Bone marrow (tissue), 2 donors: ENCODE data around the gene NHS.

Experiments
- DNase-seq, 2 donors: peaks; one replicate each; lab custom pipeline; 2025; lab: John Stamatoyannopoulos, UW

The NHS gene

GRCh38 chrX:17736478-17736855, 361.5 kb downstream of the NHS start:
- no peak for DNase-seq

GRCh38 chrX:17736856-17737709, 362.1 kb downstream of the NHS start, which contains the start of gene SCML1:
Gene SCML1, plus strand, starts transcription at chrX:17737493. Its CDS starts 6,694 bp downstream, at chrX:17744187.
- peak in 1 of 2 donors; percentile 86 for DNase-seq

DNA sequence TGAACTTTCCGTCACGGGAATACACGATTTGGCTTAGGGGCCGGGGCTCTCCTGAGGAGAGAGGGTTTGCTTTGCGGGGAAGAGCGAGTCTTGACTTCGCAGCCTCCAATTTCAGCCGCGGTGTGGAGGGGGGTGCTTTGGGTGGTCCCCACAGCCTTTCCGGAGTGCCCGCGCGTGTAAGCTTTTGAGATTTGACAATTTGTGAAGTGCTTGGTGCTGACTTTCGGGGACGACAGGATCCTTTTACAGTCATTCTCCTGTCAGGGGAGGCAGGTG, 362.6 kb downstream of the NHS start:
- DNase-seq = no peak

DNA sequence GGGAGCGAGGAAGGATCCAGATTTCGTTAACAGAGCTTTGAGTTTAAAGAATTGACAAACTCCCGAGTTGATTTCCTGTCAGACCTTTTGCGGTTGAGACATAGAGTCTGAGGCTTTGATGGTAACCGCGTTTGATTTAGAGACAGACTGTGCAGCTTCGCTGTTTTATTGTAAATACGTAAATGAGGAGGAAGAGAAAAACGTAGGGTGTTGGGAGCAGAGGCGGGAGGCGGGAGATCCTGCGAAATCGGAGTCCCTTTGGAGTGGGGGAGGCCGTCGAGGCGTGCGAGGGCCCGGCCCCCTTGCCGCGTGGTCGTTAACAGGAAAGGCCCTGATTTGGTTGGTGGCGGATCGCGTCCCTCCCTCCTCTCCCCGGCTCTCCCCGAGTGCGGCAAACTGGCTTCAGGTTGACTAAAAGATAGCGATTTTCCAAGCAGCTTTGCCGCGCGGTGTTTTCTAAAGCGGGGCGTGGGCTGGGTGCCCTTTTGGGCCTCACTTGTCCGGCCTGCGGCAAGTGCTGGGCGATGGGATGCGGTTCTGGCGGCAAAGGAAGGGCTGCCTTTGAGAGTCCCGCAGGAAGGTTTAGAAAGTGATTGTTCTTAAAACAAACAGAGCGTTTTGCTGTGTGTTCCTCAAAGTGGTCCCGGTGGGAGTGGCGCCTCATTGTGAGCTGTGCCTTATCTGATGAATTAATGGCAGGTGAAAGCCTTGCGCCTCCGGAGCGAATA, 363.1 kb downstream of the NHS start:
- no peak for DNase-seq

DNA sequence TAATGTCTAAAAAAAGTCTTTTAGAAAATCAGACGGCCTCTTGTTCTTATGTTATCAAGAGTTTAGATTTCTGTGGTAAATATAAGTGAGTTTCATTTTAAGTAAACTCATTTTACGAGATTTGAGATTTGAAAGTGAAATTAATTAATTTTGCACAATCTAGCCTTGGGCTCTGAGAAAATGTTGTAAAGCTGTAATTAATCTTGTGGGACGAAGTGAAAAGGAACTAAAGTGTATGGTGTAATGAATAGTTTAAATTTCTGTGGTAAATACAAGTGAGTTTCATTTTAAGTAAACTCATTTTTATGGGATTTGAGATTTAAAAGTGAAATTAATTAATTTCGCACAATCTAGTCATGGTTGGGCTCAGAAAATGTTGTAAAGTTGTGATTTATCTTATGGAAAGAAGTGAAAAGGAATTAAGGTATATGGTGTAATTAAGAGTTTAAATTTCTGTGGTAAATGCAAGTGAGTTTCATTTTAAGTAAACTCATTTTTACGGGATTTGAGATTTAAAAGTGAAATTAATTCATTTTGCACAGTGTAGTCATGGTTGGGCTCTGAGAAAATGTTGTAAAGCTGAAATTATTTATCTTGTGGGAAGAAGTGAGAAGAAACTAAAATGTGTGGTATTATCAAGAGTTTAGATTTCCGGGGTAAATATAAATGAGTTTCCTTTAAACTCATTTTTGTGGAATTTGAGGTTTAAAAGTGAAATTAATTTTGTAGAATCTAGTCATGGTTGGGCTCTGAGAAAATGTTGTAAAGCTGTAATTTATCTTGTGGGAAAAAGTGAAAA, 363.9 kb downstream of the NHS start:
- no peak for DNase-seq

- DNase-seq = no peak
Observed at GRCh38 chrX:17740137-17741122, 365.4 kb downstream of the NHS start.

GRCh38 chrX:17741123-17741511, 366.1 kb downstream of the NHS start:
- no peak for DNase-seq

DNA sequence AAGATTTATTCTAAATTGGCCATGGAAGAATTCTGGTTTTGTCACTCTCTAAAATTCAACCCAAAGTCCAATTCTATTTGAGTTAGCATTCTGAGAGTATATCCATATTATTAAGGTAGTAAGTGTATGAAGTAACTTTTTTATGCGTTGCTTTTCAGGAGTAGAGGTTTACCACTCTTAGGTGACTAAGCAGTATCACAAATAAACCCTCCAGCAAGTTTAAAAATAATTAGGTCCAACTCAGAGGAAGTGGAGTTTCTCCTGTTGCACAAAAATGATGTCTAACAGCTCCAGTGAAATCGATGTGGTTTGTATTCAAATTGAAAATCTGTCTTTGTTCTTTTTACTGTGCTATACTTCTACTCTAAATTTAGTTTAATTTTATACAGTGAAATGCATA, 368.9 kb downstream of the NHS start:
- no peak for DNase-seq

DNA sequence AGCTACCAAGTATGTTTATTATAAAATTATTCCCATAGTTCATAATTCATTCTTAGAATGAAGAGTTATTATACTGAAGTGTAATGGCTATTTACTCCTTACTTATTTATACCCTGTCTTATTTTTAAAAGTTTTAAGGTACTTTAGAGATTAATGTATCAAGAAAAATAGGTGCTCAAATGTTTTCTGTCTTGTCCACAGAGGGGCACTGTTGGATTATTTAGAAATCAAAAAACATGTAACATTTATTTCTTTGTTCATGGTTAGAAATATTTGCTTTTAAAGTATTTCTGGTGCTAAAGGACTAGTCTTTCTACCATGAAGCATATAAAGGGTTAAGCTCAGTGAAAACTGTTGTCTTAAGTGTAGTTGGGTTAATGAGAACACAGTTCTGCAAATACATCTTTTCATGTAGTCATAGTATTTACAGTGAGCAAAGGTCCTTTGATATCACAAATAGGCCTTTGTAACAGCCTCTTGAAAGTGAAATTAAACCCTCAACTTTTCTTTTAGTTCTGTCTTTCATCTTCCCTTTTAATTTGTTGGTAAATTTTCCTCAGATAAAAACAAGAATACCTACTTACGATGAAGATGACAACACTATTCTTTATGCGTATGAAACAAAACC, 370.0 kb downstream of the NHS start:
- no peak for DNase-seq

DNA sequence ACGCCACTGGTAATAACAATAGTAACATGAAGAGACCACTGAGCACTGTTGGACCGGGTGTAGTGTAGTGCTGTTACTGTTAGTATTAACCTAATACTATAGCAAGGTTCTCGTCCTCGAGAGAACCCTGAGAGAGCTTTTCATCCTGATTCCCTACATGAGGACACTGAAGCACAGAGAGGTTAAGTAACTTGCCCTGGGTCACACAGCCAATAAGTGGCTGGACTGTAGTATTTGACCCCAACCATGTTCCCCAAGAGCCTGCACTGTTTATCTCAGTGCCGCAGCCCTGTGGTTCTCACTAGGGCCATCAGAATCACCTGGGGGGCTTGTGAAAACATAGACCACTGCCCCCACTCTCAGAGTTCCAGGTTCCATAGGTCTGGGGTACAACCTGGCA, 372.7 kb downstream of the NHS start:
- DNase-seq = no peak

DNA sequence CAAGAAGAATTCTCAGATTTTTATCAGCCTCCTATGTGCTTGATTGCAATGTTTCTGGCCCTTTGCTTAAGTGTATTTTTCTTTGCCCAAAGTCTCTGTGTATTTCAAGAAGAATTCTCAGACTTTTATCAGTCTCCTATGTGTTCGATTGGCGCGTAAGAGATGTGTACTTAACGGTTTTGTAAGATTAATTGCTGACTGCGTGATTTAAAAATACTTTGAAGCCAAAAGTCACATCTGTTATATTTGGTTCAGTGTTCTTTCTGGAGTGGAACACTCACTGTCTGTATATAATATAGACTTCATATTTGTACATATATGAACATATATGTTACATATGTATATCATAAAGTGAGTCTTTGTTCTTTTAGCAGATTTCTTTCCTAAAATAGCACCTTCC, 373.7 kb downstream of the NHS start:
- DNase-seq = no peak

- no peak for DNase-seq
Observed at GRCh38 chrX:17750436-17750835, 375.4 kb downstream of the NHS start.

DNA sequence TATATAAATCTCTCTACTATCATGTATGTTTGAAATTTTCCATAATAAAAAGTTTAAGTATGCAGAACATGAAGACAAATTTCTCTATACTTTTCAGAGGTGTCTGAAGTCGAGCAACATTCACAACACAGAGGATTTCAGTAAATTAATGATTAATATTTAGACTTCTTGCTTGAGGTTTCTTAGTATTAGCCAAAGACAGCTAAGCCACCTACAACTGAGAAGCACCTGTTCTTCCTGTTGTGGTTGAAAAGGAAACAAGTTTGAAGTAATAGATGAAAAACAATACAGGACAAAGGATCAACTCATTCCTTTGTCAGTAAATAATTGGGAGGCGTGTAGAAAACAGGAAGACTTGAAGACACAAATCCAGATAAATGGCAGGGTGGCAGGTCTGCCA, 383.4 kb downstream of the NHS start:
- DNase-seq = no peak

DNA sequence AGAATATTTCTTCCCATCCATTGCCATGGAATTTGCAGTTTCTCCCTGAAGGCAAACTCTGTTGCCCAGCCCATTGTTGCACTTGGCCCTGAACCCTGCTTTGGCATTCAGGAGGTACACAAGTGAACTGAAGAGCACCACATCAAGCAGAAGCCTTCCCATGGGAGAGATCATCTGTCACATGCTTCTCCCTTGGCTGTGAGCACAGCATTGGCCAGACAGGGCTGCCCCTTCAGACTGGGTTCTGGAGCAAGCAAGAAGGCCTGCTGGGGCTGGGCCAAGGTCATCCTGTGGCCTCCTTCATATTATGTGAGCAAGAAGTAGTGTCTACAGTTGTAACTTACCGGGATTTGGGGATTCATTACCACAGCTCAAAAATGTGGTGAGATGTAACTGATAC, 385.0 kb downstream of the NHS start:
- no peak for DNase-seq

DNA sequence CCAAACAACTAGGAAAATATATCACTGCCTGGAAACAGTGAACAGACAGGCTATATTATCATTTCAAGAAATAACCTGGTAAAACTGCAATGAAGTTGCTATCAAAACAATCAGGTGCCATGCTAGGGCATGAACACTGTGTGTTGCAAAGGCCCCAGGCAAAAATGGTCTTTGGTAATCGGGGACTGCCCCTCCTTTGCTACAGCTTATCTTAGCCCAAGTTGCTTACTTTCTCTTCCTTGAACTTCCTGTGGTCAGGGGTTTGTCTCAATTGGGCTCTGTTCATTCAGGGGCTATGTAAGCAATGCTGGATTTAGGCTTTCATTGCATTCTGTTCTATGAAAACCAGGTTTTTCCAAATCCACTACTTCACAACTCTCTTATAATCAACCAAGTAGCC, 392.7 kb downstream of the NHS start:
- no peak for DNase-seq

GRCh38 chrX:17768997-17769396, 394.0 kb downstream of the NHS start:
- DNase-seq = no peak

DNA sequence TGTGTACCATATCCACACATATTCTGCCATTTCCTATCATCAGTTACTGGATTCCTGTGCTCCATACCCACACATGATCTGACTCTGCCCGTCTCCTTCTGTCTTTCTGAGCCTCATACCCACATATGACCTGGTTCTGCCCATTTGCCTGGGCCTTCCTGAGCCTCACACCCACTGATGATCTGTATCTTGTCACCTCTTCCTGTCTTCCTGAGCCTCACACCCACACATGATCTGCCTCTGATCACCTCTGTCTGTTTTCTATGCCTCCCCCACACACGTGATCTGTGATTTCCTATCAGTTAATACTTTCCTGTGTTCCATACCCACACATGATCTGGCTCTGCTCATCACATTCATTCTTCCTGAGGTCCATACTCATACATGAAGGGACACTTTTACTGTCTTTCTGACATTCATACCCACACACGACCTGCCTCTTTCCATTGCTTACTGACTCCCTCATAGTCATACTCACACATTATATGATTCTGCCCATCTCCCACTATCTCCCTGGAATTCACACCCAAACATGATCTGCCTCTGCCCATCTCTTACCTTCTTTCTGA, 394.8 kb downstream of the NHS start:
- DNase-seq = no peak

GRCh38 chrX:17773221-17773876, 398.3 kb downstream of the NHS start:
- no peak for DNase-seq

- no peak for DNase-seq
Observed at GRCh38 chrX:17774053-17774452, 399.1 kb downstream of the NHS start.

DNA sequence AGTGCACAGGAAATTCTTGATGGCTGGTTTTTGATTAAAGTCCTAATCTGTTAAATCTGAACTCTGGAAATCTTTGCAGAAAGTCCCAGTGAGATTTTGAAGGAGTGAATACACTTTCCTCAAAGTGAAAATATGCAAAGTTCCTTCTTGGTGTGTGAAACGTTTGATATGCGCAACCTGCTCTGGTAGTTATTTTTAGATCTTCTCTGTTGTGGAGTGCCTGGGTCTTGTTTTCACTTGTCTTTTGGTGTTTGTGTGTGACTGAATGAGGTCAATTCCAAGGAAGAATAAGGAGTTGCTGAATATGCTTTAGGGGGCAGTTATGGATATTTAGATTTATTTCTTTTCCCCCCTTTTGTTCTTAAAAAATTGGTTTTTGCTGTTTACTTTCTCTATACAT, 404.0 kb downstream of the NHS start:
- no peak for DNase-seq
